SK-N-SH (cell line): Measurements from ENCODE around the gene DCUN1D2. TPM values are rescaled to one million over a fixed set of nuclear protein-coding genes. Genes with fewer than 3 reads are reported as not detected.

Source experiments
- CTCF ChIA-PET: fragments of 300-600, 350-600 bp; formaldehyde crosslinking; extraction: SDS; loops from one replicate; lab custom pipeline; 2021; lab: Yijun Ruan, JAX
- POLR2A ChIA-PET: fragments of 350-600 bp; sonication (Branson Sonifier 250); formaldehyde crosslinking; extraction: SDS; loops from one replicate; lab custom pipeline; 2020; ENCODE audit warnings: antibody characterized with exemption, inconsistent platforms; lab: Yijun Ruan, JAX
- DNase-seq: peaks from one replicate; pipeline ENCODE4 v3.0.0; 2012
- H2AFZ ChIP-seq: fragments of 200-600 bp; sonication (generic); 2 replicates; pipeline ENCODE4 v1.8.1; 2016; ENCODE audit warnings: antibody characterized with exemption, mild to moderate bottlenecking, low read depth
- H3F3A ChIP-seq: fragments of 200-600 bp; sonication (generic); replicated peaks from 2 replicates; pipeline ENCODE3; 2016; ENCODE audit warnings: antibody characterized with exemption, mild to moderate bottlenecking; ENCODE audit not compliant: insufficient read depth
- H3K27ac ChIP-seq, 2 experiments: fragments of 200-500 bp in 1 of 2; fragments of 200-600 bp in 1 of 2; sonication (Bioruptor generic) in 1 of 2; sonication (generic), shearing (Covaris generic) in 1 of 2; 2 replicates each; pipeline versions ENCODE4 v1.5.1 to v1.6.1; 2014 to 2016; ENCODE audit warnings: low read depth in 2 of 2, inconsistent platforms in 1 of 2, low read length in 1 of 2, mild to moderate bottlenecking in 1 of 2, mixed read lengths in 1 of 2
- H3K27me3 ChIP-seq: fragments of 200-600 bp; sonication (generic), shearing (Covaris generic); 2 replicates; pipeline ENCODE4 v1.6.1; 2016; ENCODE audit warnings: mixed run types; ENCODE audit not compliant: insufficient read depth
- H3K36me3 ChIP-seq, 2 experiments: fragments of 200-500 bp in 1 of 2; fragments of 200-600 bp in 1 of 2; sonication (Bioruptor generic) in 1 of 2; sonication (generic) in 1 of 2; replicated peaks in 1 of 2; 2 replicates each; pipeline versions ENCODE3 to v1.5.1; 2014 to 2016; ENCODE audit warnings: low read length in 1 of 2, mild to moderate bottlenecking in 1 of 2; ENCODE audit not compliant: insufficient read depth in 2 of 2, control insufficient read depth in 1 of 2
- H3K4me1 ChIP-seq, 2 experiments: fragments of 200-500 bp in 1 of 2; fragments of 200-600 bp in 1 of 2; sonication (Bioruptor generic) in 1 of 2; sonication (generic), shearing (Covaris generic) in 1 of 2; 2 replicates each; pipeline versions ENCODE4 v1.5.1 to v1.6.1; 2014 to 2016; ENCODE audit warnings: low read depth in 1 of 2, low read length in 1 of 2, mixed run types in 1 of 2; ENCODE audit not compliant: insufficient read depth in 2 of 2, control insufficient read depth in 1 of 2
- H3K4me2 ChIP-seq: fragments of 200-600 bp; sonication (generic), shearing (Covaris generic); 2 replicates; pipeline ENCODE4 v1.6.1; 2017; ENCODE audit warnings: mixed run types
- H3K4me3 ChIP-seq, 2 experiments: fragments of 200-500 bp in 1 of 2; fragments of 200-600 bp in 1 of 2; sonication (Bioruptor generic) in 1 of 2; sonication (generic), shearing (Covaris generic) in 1 of 2; 2 replicates each; pipeline versions ENCODE4 v1.5.1 to v1.8.1; 2014 to 2016; ENCODE audit warnings: low read depth in 2 of 2, inconsistent platforms in 1 of 2, low read length in 1 of 2, mild to moderate bottlenecking in 1 of 2, mixed read lengths in 1 of 2, moderate library complexity in 1 of 2
- H3K79me2 ChIP-seq: fragments of 200-600 bp; sonication (generic); 2 replicates; pipeline ENCODE4 v1.8.1; 2017; ENCODE audit warnings: mild to moderate bottlenecking; ENCODE audit not compliant: insufficient read depth
- H3K9ac ChIP-seq: fragments of 200-600 bp; sonication (generic); 2 replicates; pipeline ENCODE4 v1.6.1; 2017; ENCODE audit warnings: mixed run types
- H3K9me2 ChIP-seq: fragments of 200-600 bp; sonication (generic); 2 replicates; pipeline ENCODE4 v1.6.1; 2017; ENCODE audit warnings: mixed run types
- H3K9me3 ChIP-seq: fragments of 200-600 bp; sonication (generic); 2 replicates; pipeline ENCODE4 v1.6.1; 2017; ENCODE audit warnings: mixed run types, mild to moderate bottlenecking, moderate library complexity
- H4K20me1 ChIP-seq: fragments of 200-600 bp; sonication (generic); 2 replicates; pipeline ENCODE4 v1.6.1; 2017; ENCODE audit warnings: mild to moderate bottlenecking, mixed run types; ENCODE audit not compliant: insufficient read depth
- ELF1 ChIP-seq: IDR thresholded peaks from 2 replicates; pipeline ENCODE4 v1.4.0; 2012
- FOXM1 ChIP-seq: IDR thresholded peaks from 2 replicates; pipeline ENCODE4 v1.4.0; 2012; ENCODE audit warnings: low read depth, mild to moderate bottlenecking
- GATA2 ChIP-seq: sonication (generic); formaldehyde crosslinking; IDR thresholded peaks from 2 replicates; pipeline ENCODE4 v1.5.0; 2020; ENCODE audit warnings: mild to moderate bottlenecking, missing genetic modification reagents
- MXI1 ChIP-seq: IDR thresholded peaks from 2 replicates; pipeline ENCODE4 v1.6.1; 2012; ENCODE audit warnings: mild to moderate bottlenecking, low read depth, low read length, improper control_type of control experiment
- NFIC ChIP-seq: IDR thresholded peaks from 2 replicates; pipeline ENCODE4 v1.4.0; 2012; ENCODE audit warnings: borderline replicate concordance
- PBX3 ChIP-seq: IDR thresholded peaks from 2 replicates; pipeline ENCODE4; 2012
- RXRA ChIP-seq: IDR thresholded peaks from 2 replicates; pipeline ENCODE4 v1.4.0; 2012; ENCODE audit warnings: low read depth, mild to moderate bottlenecking, borderline replicate concordance
- SIN3A ChIP-seq: IDR thresholded peaks from 2 replicates; pipeline ENCODE4 v1.6.1; 2012; ENCODE audit warnings: low read depth, mild to moderate bottlenecking, low read length, moderate library complexity, borderline replicate concordance
- TCF12 ChIP-seq: IDR thresholded peaks from 2 replicates; pipeline ENCODE4 v1.4.0; 2012
- TEAD4 ChIP-seq: IDR thresholded peaks from 2 replicates; pipeline ENCODE4 v1.4.0; 2012; ENCODE audit warnings: mild to moderate bottlenecking, borderline replicate concordance; ENCODE audit not compliant: insufficient read depth
- USF2 ChIP-seq: fragments of 150-350 bp; IDR thresholded peaks from 2 replicates; pipeline ENCODE4 v1.6.1; 2017; ENCODE audit warnings: antibody characterized with exemption, low read length, low read depth, borderline replicate concordance
- ZBTB33 ChIP-seq: IDR thresholded peaks from 2 replicates; pipeline ENCODE4 v1.4.0; 2012; ENCODE audit warnings: low read depth, borderline replicate concordance
- WGBS: methylation state at CpG from one replicate; pipeline ENCODE4 v1.1.6; 2017; ENCODE audit warnings: low lambda C conversion rate; 5-methylcytosine and 5-hydroxymethylcytosine counted together
- polyA plus RNA-seq, 3 experiments: library from polyadenylated mRNA; depleted of rRNA; stranded (reverse); fragments of >200 nt; gene quantifications; 2 replicates each; pipeline ENCODE4 v1.2.3, GENCODE V29; 2012

The DCUN1D2 gene
- polyA plus RNA-seq, 1 of the 3 experiments (the other 2 are of a cell fraction), result 11.0 TPM

- Histone ChIP-seq H3K9me2 (no peaks in the 10 kb centered on the region), H3F3A (peaks cover 5% of the 10 kb centered on the region), H3K4me3 (no peak overlapping the region), H3K79me2 (peaks cover 25% of the 10 kb centered on the region), H3K9ac (no peak overlapping the region), H3K36me3 (peaks cover 16 to 36% of the 10 kb centered on the region in 2 experiments), H3K9me3 (no peaks in the 10 kb centered on the region), H3K27me3 (no peaks in the 10 kb centered on the region)
- 67% methylated on average over 16 of the region's 28 CpGs for WGBS
- TF ChIP-seq TEAD4 (no peak), TCF12 (peak; percentile 27; the same call in 1 of the 2 replicates), PBX3 (peak; percentile 12; the same call in 1 of the 2 replicates), FOXM1 (no peak), GATA2 (peak; percentile 73), NFIC (peak; percentile 53; the same call in 1 of the 2 replicates), ZBTB33 (no peak), RXRA (no peak), MXI1 (peak; percentile 36; the same call in 1 of the 2 replicates), ELF1 (no peak), USF2 (no peak), SIN3A (no peak)
- TF ChIP-seq, all 33 proteins: peak for 5
- CTCF ChIA-PET, result interaction anchor here (2.1 kb wide), 1 partner anchor 24 kb away, joined by 10 read pairs; no protein-coding TSS in a partner anchor
- POLR2A ChIA-PET, result interaction anchor here (1.3 kb wide), 1 partner anchor 10 kb away, joined by 3 read pairs; no protein-coding TSS in a partner anchor
- H4K20me1 ChIP-seq, result peaks cover 50% of the 10 kb centered on the region
- peaks cover 0 to 28% of the 10 kb centered on the region in 2 experiments; a peak in 2 of 4 replicates for H3K4me1 ChIP-seq
- H3K4me2 ChIP-seq, result peak overlapping the region; percentile 54; the same call in 1 of the 2 replicates
- peak; percentile 81 for DNase-seq
- peak overlapping the region; percentile 39 to 76; a peak in 3 of 4 replicates for H3K27ac ChIP-seq
- no peak overlapping the region for H2AFZ ChIP-seq
Observed at GRCh38 chr13:113538689-113539058, 48.2 kb upstream of the DCUN1D2 start.
